ENCODE data around the gene NBPF12. TPM values are rescaled to one million over a fixed set of nuclear protein-coding genes. Genes with fewer than 3 reads are reported as not detected.
"Not testable (repeated sequence)": the region's sequence is repeated elsewhere in the genome, so short reads cannot be mapped to it uniquely, and the experiment has no call there.

The NBPF12 gene
- total RNA-seq, 1 experiment from 2014 or later, result 8.0 TPM

GRCh38 chr1:146930225-146930624 is 7.9 kb upstream of the NBPF12 start:
- H3K18ac ChIP-seq (ENCODE audit: insufficient read length, low read depth, low read length); H4K5ac ChIP-seq (ENCODE audit: insufficient read length, low read depth, low read length); H2BK15ac ChIP-seq (ENCODE audit: low read depth, low read length); H3K4me1 Mint-ChIP-seq; H3K27me3 Mint-ChIP-seq (ENCODE audit: low read depth); H3K23me2 ChIP-seq (ENCODE audit: insufficient read length, low read depth, low read length, poor library complexity, severe bottlenecking); H4K20me1 ChIP-seq (ENCODE audit: control insufficient read depth, insufficient read depth, insufficient read length); H2BK5ac ChIP-seq (ENCODE audit: insufficient read length, low read length); H2BK20ac ChIP-seq (ENCODE audit: low read depth, low read length, poor library complexity, severe bottlenecking); H3K56ac ChIP-seq (ENCODE audit: insufficient read length, low read depth, low read length); H2AK5ac ChIP-seq (ENCODE audit: insufficient read length, low read length); DNase-seq; H3K4me2 ChIP-seq (ENCODE audit: insufficient read depth, insufficient read length, low read length); H3K79me1 ChIP-seq (ENCODE audit: insufficient read depth, low read depth, low read length, poor library complexity, severe bottlenecking); H3K36me3 Mint-ChIP-seq (ENCODE audit: insufficient read depth in 1 of 3, low read depth in 3 of 3); H2AFZ ChIP-seq (ENCODE audit: low read length); H3K14ac ChIP-seq (ENCODE audit: insufficient read depth, low read length); H3K9ac ChIP-seq (ENCODE audit: extremely low read depth, insufficient read length, low read length); H4K91ac ChIP-seq (ENCODE audit: insufficient read length, low read depth, low read length); H3K27ac Mint-ChIP-seq; H3K9me3 ChIP-seq (ENCODE audit: control insufficient read depth, low read depth, low read length); H3K27me3 ChIP-seq (ENCODE audit: insufficient read depth, low read length); H3K4ac ChIP-seq (ENCODE audit: low read depth, low read length); H3K23ac ChIP-seq (ENCODE audit: insufficient read length, low read depth, low read length); H3K79me2 ChIP-seq (ENCODE audit: insufficient read depth, low read length); H3K27ac ChIP-seq (ENCODE audit: insufficient read length, low read depth, low read length); H3K4me3 Mint-ChIP-seq; H3K4me1 ChIP-seq (ENCODE audit: insufficient read depth, low read length); H2BK12ac ChIP-seq (ENCODE audit: insufficient read length, low read depth, low read length); H4K8ac ChIP-seq (replicated peaks; ENCODE audit: insufficient read length, low read depth, low read length); H2BK120ac ChIP-seq (ENCODE audit: low read depth, low read length, poor library complexity, severe bottlenecking); H3K9me3 Mint-ChIP-seq; H3T11ph ChIP-seq (ENCODE audit: low read length): not testable (repeated sequence)
- WGBS (ENCODE audit: extremely low coverage, insufficient read length, low lambda C conversion rate), result no CpG with 5 or more reads among the region's 1 CpG

DNA sequence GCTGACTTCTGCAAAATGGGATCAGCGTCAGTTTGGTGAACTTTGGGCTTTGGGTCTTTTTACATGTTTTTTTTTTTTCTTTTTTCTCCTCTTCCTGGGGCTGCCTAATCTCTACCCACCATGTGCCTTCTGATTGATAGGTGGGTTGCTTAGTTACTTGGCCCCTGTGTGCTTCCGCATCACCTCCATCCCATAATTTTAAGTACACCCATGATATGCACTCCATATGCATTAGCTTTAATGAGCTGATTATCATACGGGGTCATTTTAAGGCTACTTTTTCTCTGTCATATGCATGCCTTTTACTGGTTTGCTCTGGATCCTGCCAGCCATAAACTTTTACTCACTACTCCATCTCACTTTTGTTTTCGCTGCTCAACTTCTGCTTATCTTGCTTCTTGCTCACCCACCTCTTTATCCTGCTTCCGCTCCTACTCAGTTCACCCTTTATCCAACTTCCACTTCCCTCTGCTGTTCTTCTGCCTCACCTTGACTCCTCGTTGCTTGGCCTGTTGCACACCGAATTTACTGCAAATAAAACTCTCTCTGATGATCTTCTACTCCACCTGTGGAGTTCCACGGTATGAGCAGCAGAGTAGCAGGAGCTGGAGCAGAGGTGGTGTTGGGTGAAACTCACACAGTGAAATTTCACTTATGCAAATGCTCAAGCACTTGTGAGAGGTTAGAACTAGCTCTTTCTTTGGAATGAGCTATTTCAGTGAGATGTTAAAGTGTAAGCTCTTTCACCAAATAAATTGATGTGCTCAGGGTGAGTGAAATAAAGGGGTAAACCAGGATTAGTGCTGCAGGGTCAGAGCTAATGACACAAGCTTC is 3.5 kb upstream of the NBPF12 start:
- not testable (repeated sequence) for H3K9me3 Mint-ChIP-seq; H4K20me1 ChIP-seq (ENCODE audit: control insufficient read depth, insufficient read depth, insufficient read length); H3T11ph ChIP-seq (ENCODE audit: low read length); H3K4ac ChIP-seq (ENCODE audit: low read depth, low read length); H3K27ac ChIP-seq (ENCODE audit: insufficient read length, low read depth, low read length); H4K5ac ChIP-seq (ENCODE audit: insufficient read length, low read depth, low read length); H3K27ac Mint-ChIP-seq; H3K56ac ChIP-seq (ENCODE audit: insufficient read length, low read depth, low read length); H3K23me2 ChIP-seq (ENCODE audit: insufficient read length, low read depth, low read length, poor library complexity, severe bottlenecking); H3K4me3 Mint-ChIP-seq; H3K9ac ChIP-seq (ENCODE audit: extremely low read depth, insufficient read length, low read length); DNase-seq; H3K4me2 ChIP-seq (ENCODE audit: insufficient read depth, insufficient read length, low read length); H4K91ac ChIP-seq (ENCODE audit: insufficient read length, low read depth, low read length); H3K79me1 ChIP-seq (ENCODE audit: insufficient read depth, low read depth, low read length, poor library complexity, severe bottlenecking); H3K23ac ChIP-seq (ENCODE audit: insufficient read length, low read depth, low read length); H3K79me2 ChIP-seq (ENCODE audit: insufficient read depth, low read length); H3K36me3 Mint-ChIP-seq (ENCODE audit: insufficient read depth in 1 of 3, low read depth in 3 of 3); H3K9me3 ChIP-seq (ENCODE audit: control insufficient read depth, low read depth, low read length); H3K27me3 Mint-ChIP-seq (ENCODE audit: low read depth); H3K27me3 ChIP-seq (ENCODE audit: insufficient read depth, low read length); H2BK15ac ChIP-seq (ENCODE audit: low read depth, low read length); H2BK120ac ChIP-seq (ENCODE audit: low read depth, low read length, poor library complexity, severe bottlenecking); H2AK5ac ChIP-seq (ENCODE audit: insufficient read length, low read length); H2BK5ac ChIP-seq (ENCODE audit: insufficient read length, low read length); H3K18ac ChIP-seq (ENCODE audit: insufficient read length, low read depth, low read length); H2BK20ac ChIP-seq (ENCODE audit: low read depth, low read length, poor library complexity, severe bottlenecking); H4K8ac ChIP-seq (replicated peaks; ENCODE audit: insufficient read length, low read depth, low read length); H3K14ac ChIP-seq (ENCODE audit: insufficient read depth, low read length); H2BK12ac ChIP-seq (ENCODE audit: insufficient read length, low read depth, low read length); H3K4me1 Mint-ChIP-seq; H3K4me1 ChIP-seq (ENCODE audit: insufficient read depth, low read length); H2AFZ ChIP-seq (ENCODE audit: low read length)
- no CpG with 5 or more reads among the region's 8 CpGs for WGBS (ENCODE audit: extremely low coverage, insufficient read length, low lambda C conversion rate)
